Stimulated activated CD4-positive, alpha-beta T cell treated with anti-CD3 and anti-CD28 coated beads, Interleukin-4, amount 100 ng/mL, for 4 hours (primary cell): ENCODE measurements around the gene SERPINI2.
"Not testable (repeated sequence)": the region's sequence is repeated elsewhere in the genome, so short reads cannot be mapped to it uniquely, and the experiment has no call there.

Source experiments
- DNase-seq, 2 experiments: peaks; one replicate each; pipeline ENCODE4 v3.0.0-alpha.2; 2020

The SERPINI2 gene

GRCh38 chr3:167450195-167450594, 23.6 kb downstream of the SERPINI2 start:
- no peak for DNase-seq

GRCh38 chr3:167445491-167445890, 28.4 kb downstream of the SERPINI2 start:
- no peak for DNase-seq

- DNase-seq, result no peak
Measured at GRCh38 chr3:167441256-167441655, 32.6 kb downstream of the SERPINI2 start.

GRCh38 chr3:167437428-167438139, 36.3 kb downstream of the SERPINI2 start:
- DNase-seq, result no peak

GRCh38 chr3:167426962-167427361, 46.9 kb downstream of the SERPINI2 start:
- DNase-seq, result not testable (repeated sequence)

GRCh38 chr3:167422396-167422795, 51.4 kb downstream of the SERPINI2 start:
- not testable (repeated sequence) for DNase-seq

GRCh38 chr3:167409611-167410010, 64.2 kb downstream of the SERPINI2 start:
- DNase-seq, result no peak

GRCh38 chr3:167406876-167407492, 66.9 kb downstream of the SERPINI2 start:
- DNase-seq, result no peak

- no peak for DNase-seq
Measured at GRCh38 chr3:167397826-167398225, 76.0 kb downstream of the SERPINI2 start.

GRCh38 chr3:167396075-167396474, 77.8 kb downstream of the SERPINI2 start:
- DNase-seq, result no peak

- no peak for DNase-seq
Measured at GRCh38 chr3:167394003-167394402, 79.8 kb downstream of the SERPINI2 start.
